Fibroblast of lung (primary cell): ENCODE results near the gene NCR2. TPM values are rescaled to one million over a fixed set of nuclear protein-coding genes. Genes with fewer than 3 reads are reported as not detected.

Experiments
- DNase-seq, 2 donors: peaks; one replicate each; pipeline versions ENCODE4 v3.0.0 to v3.0.0-alpha.2; 2010; ENCODE audit warnings: low read depth in 2 of 2
- H2AFZ ChIP-seq: 2 replicates; pipeline ENCODE4 v1.5.1; 2012; ENCODE audit warnings: low read length, control low read depth, inconsistent platforms
- H3K27ac ChIP-seq: 2 replicates; pipeline ENCODE4 v1.5.1; 2011; ENCODE audit warnings: low read length, control low read depth; ENCODE audit not compliant: insufficient read depth
- H3K27me3 ChIP-seq: 2 replicates; pipeline ENCODE4 v1.5.1; 2011; ENCODE audit warnings: mild to moderate bottlenecking, low read length; ENCODE audit not compliant: control insufficient read depth, insufficient read depth
- H3K36me3 ChIP-seq: 2 replicates; pipeline ENCODE4 v1.5.1; 2011; ENCODE audit warnings: low read length; ENCODE audit not compliant: control insufficient read depth, insufficient read depth
- H3K4me1 ChIP-seq: 2 replicates; pipeline ENCODE4 v1.5.1; 2011; ENCODE audit warnings: low read length; ENCODE audit not compliant: control insufficient read depth, insufficient read depth; ENCODE audit errors: extremely low read depth
- H3K4me2 ChIP-seq: 2 replicates; pipeline ENCODE4 v1.5.1; 2011; ENCODE audit warnings: low read length, control low read depth; ENCODE audit not compliant: insufficient read depth; ENCODE audit errors: extremely low read depth
- H3K4me3 ChIP-seq, 4 experiments: fragments of 200-600 bp in 1 of 4; sonication (generic) in 1 of 4; replicated peaks in 1 of 4; 2 replicates each; pipeline ENCODE4 v1.5.1; 2011 to 2016; ENCODE audit warnings: low read length in 4 of 4, low read depth in 3 of 4, mild to moderate bottlenecking in 3 of 4, control low read depth in 2 of 4, inconsistent platforms in 1 of 4, mixed read lengths in 1 of 4; ENCODE audit not compliant: insufficient read depth in 1 of 4; ENCODE audit errors: control extremely low read depth in 1 of 4
- H3K79me2 ChIP-seq: 2 replicates; pipeline ENCODE4 v1.5.1; 2012; ENCODE audit warnings: mild to moderate bottlenecking, low read length, inconsistent platforms; ENCODE audit not compliant: control insufficient read depth, insufficient read depth
- H3K9ac ChIP-seq: 2 replicates; pipeline ENCODE4 v1.5.1; 2011; ENCODE audit warnings: mild to moderate bottlenecking, low read length, control low read depth; ENCODE audit not compliant: insufficient read depth
- H3K9me3 ChIP-seq: 2 replicates; pipeline ENCODE4 v1.5.1; 2012; ENCODE audit warnings: low read depth, low read length; ENCODE audit not compliant: control insufficient read depth, insufficient read depth
- H4K20me1 ChIP-seq: 2 replicates; pipeline ENCODE4 v1.5.1; 2011; ENCODE audit warnings: low read length; ENCODE audit not compliant: control insufficient read depth, insufficient read depth; ENCODE audit errors: extremely low read depth
- EZH2 ChIP-seq: IDR thresholded peaks from 2 replicates; pipeline ENCODE4 v1.5.1; 2012; ENCODE audit warnings: low read length, control low read depth, mild to moderate bottlenecking; ENCODE audit errors: missing control alignments
- polyA plus RNA-seq, 2 donors: library from polyadenylated mRNA; depleted of rRNA in 1 of 2; stranded (reverse) in 1 of 2; unstranded in 1 of 2; fragments of >200 nt; gene quantifications; 2 replicates each; pipeline ENCODE4 v1.2.1, GENCODE V29; 2011 to 2012; ENCODE audit warnings: missing spikeins in 1 of 2
- total RNA-seq: library from RNA; depleted of rRNA; stranded (reverse); fragments of >200 nt; gene quantifications from 2 replicates; pipeline ENCODE4 v1.2.1, GENCODE V29; 2014
- TF ChIP-seq, protein P1 (sequence below), 2 donors: IDR thresholded peaks in 1 of 2; conservative IDR thresholded peaks in 1 of 2; 1 replicate in 1 of 2; 2 replicates in 1 of 2; pipeline ENCODE4 v1.5.1; 2011 to 2012; ENCODE audit warnings: low read length in 2 of 2, control low read depth in 1 of 2, inconsistent platforms in 1 of 2, low read depth in 1 of 2, mild to moderate bottlenecking in 1 of 2

NCR2 gene
- total and polyA plus RNA-seq, 2 donors (not counting 1 experiment from before 2014, with no cell fraction given), result not detected

DNA sequence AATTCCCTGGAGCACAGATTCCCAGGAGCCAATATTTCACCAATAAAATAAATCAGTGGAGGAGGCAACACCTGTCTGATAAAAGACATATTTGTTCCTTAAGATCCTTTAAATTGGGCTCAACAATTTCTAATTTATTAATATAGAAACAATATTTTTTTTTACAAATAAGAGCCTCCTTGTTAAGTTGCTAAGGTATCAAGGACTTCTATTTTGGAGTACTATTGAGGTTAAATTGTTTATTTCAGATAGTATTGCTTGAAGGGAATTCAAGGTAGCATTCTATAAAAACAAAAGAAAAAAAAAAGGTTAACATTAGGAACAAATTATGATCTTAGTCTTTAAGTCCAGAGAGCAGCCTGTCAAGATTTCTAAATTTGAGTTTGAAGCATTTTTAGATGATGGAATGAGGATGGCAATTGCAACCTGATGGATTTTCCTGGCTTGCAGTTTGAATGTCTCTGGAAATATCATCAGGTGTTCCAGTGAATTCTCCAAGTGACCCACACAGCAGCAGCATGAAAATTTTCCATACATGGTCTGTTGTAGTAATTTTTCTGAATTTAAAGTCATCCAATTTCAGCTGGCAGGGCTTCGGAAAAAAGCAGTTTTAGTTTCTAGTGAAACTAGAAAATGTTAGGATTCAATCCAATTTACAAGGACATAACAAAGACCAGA, 19.3 kb upstream of the NCR2 start:
- Histone ChIP-seq H3K4me1 (no peaks in the 10 kb centered on the region), H3K36me3 (no peaks in the 10 kb centered on the region), H3K9ac (no peak overlapping the region), H4K20me1 (no peaks in the 10 kb centered on the region), H3K27me3 (peaks cover 5% of the 10 kb centered on the region), H3K79me2 (no peaks in the 10 kb centered on the region), H2AFZ (no peak overlapping the region), H3K27ac (no peak overlapping the region), H3K4me3 (no peak overlapping the region), H3K9me3 (no peaks in the 10 kb centered on the region), H3K4me2 (no peak overlapping the region)
- no peak for DNase-seq
- TF ChIP-seq, protein P1, sequence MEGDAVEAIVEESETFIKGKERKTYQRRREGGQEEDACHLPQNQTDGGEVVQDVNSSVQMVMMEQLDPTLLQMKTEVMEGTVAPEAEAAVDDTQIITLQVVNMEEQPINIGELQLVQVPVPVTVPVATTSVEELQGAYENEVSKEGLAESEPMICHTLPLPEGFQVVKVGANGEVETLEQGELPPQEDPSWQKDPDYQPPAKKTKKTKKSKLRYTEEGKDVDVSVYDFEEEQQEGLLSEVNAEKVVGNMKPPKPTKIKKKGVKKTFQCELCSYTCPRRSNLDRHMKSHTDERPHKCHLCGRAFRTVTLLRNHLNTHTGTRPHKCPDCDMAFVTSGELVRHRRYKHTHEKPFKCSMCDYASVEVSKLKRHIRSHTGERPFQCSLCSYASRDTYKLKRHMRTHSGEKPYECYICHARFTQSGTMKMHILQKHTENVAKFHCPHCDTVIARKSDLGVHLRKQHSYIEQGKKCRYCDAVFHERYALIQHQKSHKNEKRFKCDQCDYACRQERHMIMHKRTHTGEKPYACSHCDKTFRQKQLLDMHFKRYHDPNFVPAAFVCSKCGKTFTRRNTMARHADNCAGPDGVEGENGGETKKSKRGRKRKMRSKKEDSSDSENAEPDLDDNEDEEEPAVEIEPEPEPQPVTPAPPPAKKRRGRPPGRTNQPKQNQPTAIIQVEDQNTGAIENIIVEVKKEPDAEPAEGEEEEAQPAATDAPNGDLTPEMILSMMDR (conservative IDR thresholded peaks at IDR 0.05 in 1 of 2, IDR thresholded peaks at IDR 0.05 in 1 of 2; ENCODE audit: low read depth in 1 of 2, low read length in 2 of 2), result no peak
- no peak for TF ChIP-seq EZH2

DNA sequence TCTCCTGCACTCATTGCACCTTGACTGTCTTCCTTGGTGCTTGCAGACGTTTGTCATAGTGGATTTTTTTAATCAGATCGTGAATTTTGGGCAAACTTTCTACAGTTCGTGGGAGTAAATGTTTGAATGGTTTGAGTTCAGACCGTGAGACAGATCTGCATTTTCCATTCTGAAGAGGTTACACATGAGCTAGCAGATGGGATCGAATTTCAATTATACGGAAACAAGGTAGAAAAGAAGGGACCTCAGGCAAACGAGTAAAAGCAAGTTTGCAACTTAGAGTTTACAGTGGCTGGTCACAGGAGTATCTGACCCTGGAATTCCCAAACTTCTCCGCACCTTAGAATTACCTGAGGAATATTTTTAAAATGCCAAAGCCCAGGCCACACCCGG, 17.2 kb upstream of the NCR2 start:
- H3K36me3 ChIP-seq, result no peaks in the 10 kb centered on the region
- H3K27me3 ChIP-seq, result peaks cover 5% of the 10 kb centered on the region
- no peaks in the 10 kb centered on the region for H3K9me3 ChIP-seq
- TF ChIP-seq EZH2, result no peak
- TF ChIP-seq, protein P1 (conservative IDR thresholded peaks at IDR 0.05 in 1 of 2, IDR thresholded peaks at IDR 0.05 in 1 of 2; ENCODE audit: low read depth in 1 of 2, low read length in 2 of 2), result no peak
- no peaks in the 10 kb centered on the region for H4K20me1 ChIP-seq
- H3K4me2 ChIP-seq, result no peak overlapping the region
- H3K4me3 ChIP-seq, result peak overlapping the region in 1 of 4 experiments; percentile 46
- no peak overlapping the region for H3K27ac ChIP-seq
- DNase-seq, result no peak
- H3K4me1 ChIP-seq, result no peaks in the 10 kb centered on the region
- no peaks in the 10 kb centered on the region for H3K79me2 ChIP-seq
- H2AFZ ChIP-seq, result no peak overlapping the region
- no peak overlapping the region for H3K9ac ChIP-seq

GRCh38 chr6:41318654-41319565, 16.5 kb upstream of the NCR2 start:
- DNase-seq, result peak; percentile 66 to 80
- no peaks in the 10 kb centered on the region for H3K79me2 ChIP-seq
- no peaks in the 10 kb centered on the region for H3K4me1 ChIP-seq
- H3K4me3 ChIP-seq, result peak overlapping the region in 2 of 4 experiments; percentile 46
- no peaks in the 10 kb centered on the region for H4K20me1 ChIP-seq
- peak overlapping the region; percentile 72 for H2AFZ ChIP-seq
- H3K4me2 ChIP-seq, result peak overlapping the region; percentile 56
- H3K9ac ChIP-seq, result no peak overlapping the region
- H3K36me3 ChIP-seq, result no peaks in the 10 kb centered on the region
- H3K27me3 ChIP-seq, result peaks cover 4% of the 10 kb centered on the region
- no peak overlapping the region for H3K27ac ChIP-seq
- H3K9me3 ChIP-seq, result no peaks in the 10 kb centered on the region
- TF ChIP-seq EZH2, result no peak
- TF ChIP-seq, protein P1 (conservative IDR thresholded peaks at IDR 0.05 in 1 of 2, IDR thresholded peaks at IDR 0.05 in 1 of 2; ENCODE audit: low read depth in 1 of 2, low read length in 2 of 2), result peak; percentile 97 to 100
